SU-DHL-6 (cell line): ENCODE data around the gene COMMD3.

Experiments
- CTCF ChIP-seq: fragments of 200-600 bp; sonication (generic); IDR thresholded peaks from one replicate; pipeline ENCODE4 v1.5.1; 2017; ENCODE audit warnings: antibody characterized with exemption, mild to moderate bottlenecking, low read length, moderate library complexity; ENCODE audit not compliant: insufficient read depth, poor library complexity, severe bottlenecking
- EZH2phosphoT487 ChIP-seq: fragments of 200-600 bp; sonication (generic), shearing (Covaris generic); conservative IDR thresholded peaks from 2 replicates; pipeline ENCODE4 v1.6.1; 2018; ENCODE audit warnings: mild to moderate bottlenecking, antibody characterized with exemption, low read length, moderate library complexity, mixed read lengths

GRCh38 chr10:22324413-22324812 is 8.2 kb downstream of the COMMD3 start:
- TF ChIP-seq EZH2phosphoT487 = no peak
- no peak for TF ChIP-seq CTCF
